Measurements from ENCODE around the gene TRIM41. TPM values are rescaled to one million over a fixed set of nuclear protein-coding genes. Genes with fewer than 3 reads are reported as not detected.

TRIM41 gene
- total RNA-seq, 1 experiment from 2014 or later = 26.8 TPM

DNA sequence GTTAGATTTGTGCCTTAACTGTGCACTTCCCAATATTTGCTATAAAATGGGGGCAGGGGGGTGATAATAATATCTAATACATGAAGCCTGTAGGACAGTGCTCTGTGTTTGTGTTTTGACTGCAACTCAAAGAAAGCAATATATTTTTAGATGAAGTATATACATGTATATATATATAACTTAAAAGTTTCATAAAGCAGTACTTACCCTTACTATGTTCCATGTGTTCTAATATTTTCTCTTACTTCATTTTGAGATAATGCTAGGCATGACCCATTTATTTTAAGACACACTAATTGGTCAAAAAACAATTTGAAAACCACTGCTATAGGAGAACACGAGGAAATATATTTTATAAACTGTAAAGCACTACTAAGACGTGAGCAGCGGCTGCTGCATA, 35.5 kb downstream of the TRIM41 start:
- peaks cover 37% of the 10 kb centered on the region for H4K20me1 ChIP-seq (ENCODE audit: low read length)
- no TSS peak for BruUV-seq (replicated peaks)
- TF ChIP-seq, protein P1, sequence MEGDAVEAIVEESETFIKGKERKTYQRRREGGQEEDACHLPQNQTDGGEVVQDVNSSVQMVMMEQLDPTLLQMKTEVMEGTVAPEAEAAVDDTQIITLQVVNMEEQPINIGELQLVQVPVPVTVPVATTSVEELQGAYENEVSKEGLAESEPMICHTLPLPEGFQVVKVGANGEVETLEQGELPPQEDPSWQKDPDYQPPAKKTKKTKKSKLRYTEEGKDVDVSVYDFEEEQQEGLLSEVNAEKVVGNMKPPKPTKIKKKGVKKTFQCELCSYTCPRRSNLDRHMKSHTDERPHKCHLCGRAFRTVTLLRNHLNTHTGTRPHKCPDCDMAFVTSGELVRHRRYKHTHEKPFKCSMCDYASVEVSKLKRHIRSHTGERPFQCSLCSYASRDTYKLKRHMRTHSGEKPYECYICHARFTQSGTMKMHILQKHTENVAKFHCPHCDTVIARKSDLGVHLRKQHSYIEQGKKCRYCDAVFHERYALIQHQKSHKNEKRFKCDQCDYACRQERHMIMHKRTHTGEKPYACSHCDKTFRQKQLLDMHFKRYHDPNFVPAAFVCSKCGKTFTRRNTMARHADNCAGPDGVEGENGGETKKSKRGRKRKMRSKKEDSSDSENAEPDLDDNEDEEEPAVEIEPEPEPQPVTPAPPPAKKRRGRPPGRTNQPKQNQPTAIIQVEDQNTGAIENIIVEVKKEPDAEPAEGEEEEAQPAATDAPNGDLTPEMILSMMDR (conservative IDR thresholded peaks at IDR 0.05; ENCODE audit: low read depth, low read length) = no peak
- TF ChIP-seq EZH2phosphoT487 (IDR thresholded peaks at IDR 0.05; ENCODE audit: borderline replicate concordance, low read length) (no peak), EZH2 (IDR thresholded peaks at IDR 0.05; ENCODE audit: low read length, unreplicated experiment) (no peak)
- DNase-seq (no peak), ATAC-seq (no peak)
- H3K27me3 ChIP-seq (ENCODE audit: low read length) = no peaks in the 10 kb centered on the region
- no peak overlapping the region for H3K27ac ChIP-seq (ENCODE audit: low read length)
- H3K4me2 ChIP-seq (ENCODE audit: low read length) = peak overlapping the region; percentile 98
- no peaks in the 10 kb centered on the region for H3K9me2 ChIP-seq (replicated peaks; ENCODE audit: low read length)
- ChIA-PET POLR2A (ENCODE audit: unreplicated experiment) (no interaction called here), CTCF (no interaction called here)
- H3K4me1 ChIP-seq (ENCODE audit: insufficient read depth, low read length) = peaks cover 4% of the 10 kb centered on the region; the same call in 1 of the 2 replicates
- H3K79me2 ChIP-seq (ENCODE audit: low read length) = peaks cover 82% of the 10 kb centered on the region
- intact Hi-C loops (cut with micrococcal nuclease) = no loop called here
- peak overlapping the region; percentile 87 for H3K4me3 ChIP-seq (ENCODE audit: low read length)
- no peak overlapping the region for H2AFZ ChIP-seq (ENCODE audit: low read length)
- no peaks in the 10 kb centered on the region for H3F3A ChIP-seq (ENCODE audit: low read length, unreplicated experiment)
- H3K36me3 ChIP-seq (ENCODE audit: low read depth, low read length) = peaks cover 14% of the 10 kb centered on the region; the same call in 1 of the 2 replicates
- H3K9me3 ChIP-seq (ENCODE audit: low read length) = no peaks in the 10 kb centered on the region
- no peak overlapping the region for H3K9ac ChIP-seq (ENCODE audit: low read length)

DNA sequence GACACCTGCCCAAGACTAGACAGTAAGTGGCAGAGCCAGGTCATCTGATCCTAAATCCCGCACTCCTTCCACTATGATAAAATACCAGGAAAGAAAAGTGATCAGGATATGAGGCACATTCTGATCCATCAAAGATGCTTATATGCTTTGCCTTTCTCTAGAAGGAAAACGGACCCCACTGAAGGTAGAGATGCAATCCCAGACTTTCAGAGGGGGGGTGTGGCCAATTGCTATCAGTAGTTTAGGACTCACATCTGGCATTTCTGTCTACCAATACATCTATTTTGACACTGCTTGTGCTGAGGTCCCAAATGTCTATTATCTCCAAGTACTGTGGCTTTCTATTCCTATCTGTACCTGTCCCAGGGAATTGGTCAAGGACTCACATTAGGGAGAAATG, 36.2 kb downstream of the TRIM41 start:
- peak overlapping the region; percentile 98 for H3K4me2 ChIP-seq (ENCODE audit: low read length)
- TF ChIP-seq EZH2 (IDR thresholded peaks at IDR 0.05; ENCODE audit: low read length, unreplicated experiment) (no peak), EZH2phosphoT487 (IDR thresholded peaks at IDR 0.05; ENCODE audit: borderline replicate concordance, low read length) (no peak)
- TF ChIP-seq, protein P1 (conservative IDR thresholded peaks at IDR 0.05; ENCODE audit: low read depth, low read length) = no peak
- peaks cover 13% of the 10 kb centered on the region; the same call in 1 of the 2 replicates for H3K36me3 ChIP-seq (ENCODE audit: low read depth, low read length)
- peaks cover 75% of the 10 kb centered on the region for H3K79me2 ChIP-seq (ENCODE audit: low read length)
- ATAC-seq (no peak), DNase-seq (peak; percentile 22)
- H3K27ac ChIP-seq (ENCODE audit: low read length) = no peak overlapping the region
- H3K4me1 ChIP-seq (ENCODE audit: insufficient read depth, low read length) = peaks cover 4% of the 10 kb centered on the region; the same call in 1 of the 2 replicates
- H4K20me1 ChIP-seq (ENCODE audit: low read length) = peaks cover 35% of the 10 kb centered on the region
- peak overlapping the region; percentile 87 for H3K4me3 ChIP-seq (ENCODE audit: low read length)
- POLR2A ChIA-PET (ENCODE audit: unreplicated experiment) = no interaction called here
- intact Hi-C loops (cut with micrococcal nuclease) = loop anchor here (1.0 kb wide), 1 partner anchor 11 kb away; no protein-coding TSS in a partner anchor
- H3K9ac ChIP-seq (ENCODE audit: low read length) = peak overlapping the region; percentile 100
- H3K9me3 ChIP-seq (ENCODE audit: low read length) = no peaks in the 10 kb centered on the region
- no peaks in the 10 kb centered on the region for H3K27me3 ChIP-seq (ENCODE audit: low read length)
- H3F3A ChIP-seq (ENCODE audit: low read length, unreplicated experiment) = no peaks in the 10 kb centered on the region
- no peaks in the 10 kb centered on the region for H3K9me2 ChIP-seq (replicated peaks; ENCODE audit: low read length)
- no TSS peak for BruUV-seq (replicated peaks)
- CTCF ChIA-PET = no interaction called here
- no peak overlapping the region for H2AFZ ChIP-seq (ENCODE audit: low read length)

DNA sequence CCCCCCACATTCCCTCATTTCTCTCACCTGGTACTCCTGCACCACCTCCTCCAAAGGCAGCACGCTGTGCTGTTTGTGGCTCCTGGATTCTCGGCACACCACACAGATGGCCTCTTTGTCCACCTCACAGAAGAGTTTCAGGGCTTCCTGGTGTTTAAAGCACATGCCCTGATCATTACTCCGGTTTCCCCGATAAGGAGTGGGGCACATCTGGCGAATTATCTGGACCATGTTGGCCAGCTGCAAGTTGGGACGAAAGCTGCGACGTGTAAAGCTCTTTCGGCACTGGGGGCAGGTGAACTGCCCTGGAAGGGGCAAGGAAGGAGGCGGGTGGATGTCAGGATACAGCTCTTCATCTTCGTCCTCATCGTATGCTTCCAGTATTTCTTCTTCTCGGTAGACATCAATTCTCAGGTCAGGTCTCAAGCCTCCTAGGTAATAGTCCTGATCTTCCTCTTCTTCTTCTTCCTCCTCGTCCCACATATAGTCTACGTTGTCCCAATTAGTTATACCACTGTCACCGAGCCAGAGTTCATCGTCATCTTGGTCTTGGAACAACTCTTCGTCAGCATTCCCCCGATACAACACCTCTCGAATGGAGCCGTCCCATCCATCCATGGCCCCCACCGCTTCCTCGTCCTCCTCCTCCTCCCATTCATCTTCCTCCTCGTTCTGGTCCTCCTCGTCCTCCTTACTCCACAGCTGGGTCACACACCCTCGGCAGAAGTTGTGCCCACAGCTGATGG, 37.1 kb downstream of the TRIM41 start:
- Histone ChIP-seq H2AFZ (ENCODE audit: low read length) (peak overlapping the region; percentile 97), H3F3A (ENCODE audit: low read length, unreplicated experiment) (no peaks in the 10 kb centered on the region), H3K4me1 (ENCODE audit: insufficient read depth, low read length) (peaks cover 4% of the 10 kb centered on the region; the same call in 1 of the 2 replicates), H3K27me3 (ENCODE audit: low read length) (no peaks in the 10 kb centered on the region), H3K4me2 (ENCODE audit: low read length) (peak overlapping the region; percentile 98), H3K9ac (ENCODE audit: low read length) (peak overlapping the region; percentile 100), H4K20me1 (ENCODE audit: low read length) (peaks cover 35% of the 10 kb centered on the region), H3K79me2 (ENCODE audit: low read length) (peaks cover 67% of the 10 kb centered on the region), H3K9me2 (replicated peaks; ENCODE audit: low read length) (no peaks in the 10 kb centered on the region), H3K4me3 (ENCODE audit: low read length) (peak overlapping the region; percentile 87), H3K27ac (ENCODE audit: low read length) (peak overlapping the region; percentile 84), H3K36me3 (ENCODE audit: low read depth, low read length) (peaks cover 8% of the 10 kb centered on the region; the same call in 1 of the 2 replicates), H3K9me3 (ENCODE audit: low read length) (no peaks in the 10 kb centered on the region)
- no peak for DNase-seq
- 0 out of 2 replicates have a peak, but pooled peaks have one; percentile 1 for ATAC-seq
- TSS peak; percentile 51 for BruUV-seq (replicated peaks)
- TF ChIP-seq EZH2phosphoT487 (IDR thresholded peaks at IDR 0.05; ENCODE audit: borderline replicate concordance, low read length) (no peak), EZH2 (IDR thresholded peaks at IDR 0.05; ENCODE audit: low read length, unreplicated experiment) (no peak)
- TF ChIP-seq, protein P1 (conservative IDR thresholded peaks at IDR 0.05; ENCODE audit: low read depth, low read length) = no peak
- ChIA-PET CTCF (no interaction called here), POLR2A (ENCODE audit: unreplicated experiment) (interaction anchor here (0.6 to 1.0 kb wide), 2 partner anchors 36 to 465 kb away, joined by 3 read pairs; no protein-coding TSS in a partner anchor)
- intact Hi-C loops (cut with micrococcal nuclease) = loop anchor here (1.0 to 5.0 kb wide), 2 partner anchors 12 to 78 kb away; no protein-coding TSS in a partner anchor

Data from PC-3 (cell line).